GM18858 (cell line): ENCODE data around the gene AFG1L.
"Not testable (repeated sequence)": the region's sequence is repeated elsewhere in the genome, so short reads cannot be mapped to it uniquely, and the experiment has no call there.

Experiments
- ATAC-seq: cut with Tn5 transposase; IDR thresholded peaks from one replicate; pipeline ENCODE4 v1.9.1; 2021; ENCODE audit not compliant: unreplicated experiment

Gene AFG1L

GRCh38 chr6:108294727-108295625 lies at the start of gene AFG1L:
Gene AFG1L, plus strand, starts transcription at chr6:108295054. Its CDS starts 26 bp downstream, at chr6:108295080.
- ATAC-seq = peak; percentile 64

- not testable (repeated sequence) for ATAC-seq
These were observed 49.8 kb upstream of the AFG1L start for GRCh38 chr6:108245095-108245494.

DNA sequence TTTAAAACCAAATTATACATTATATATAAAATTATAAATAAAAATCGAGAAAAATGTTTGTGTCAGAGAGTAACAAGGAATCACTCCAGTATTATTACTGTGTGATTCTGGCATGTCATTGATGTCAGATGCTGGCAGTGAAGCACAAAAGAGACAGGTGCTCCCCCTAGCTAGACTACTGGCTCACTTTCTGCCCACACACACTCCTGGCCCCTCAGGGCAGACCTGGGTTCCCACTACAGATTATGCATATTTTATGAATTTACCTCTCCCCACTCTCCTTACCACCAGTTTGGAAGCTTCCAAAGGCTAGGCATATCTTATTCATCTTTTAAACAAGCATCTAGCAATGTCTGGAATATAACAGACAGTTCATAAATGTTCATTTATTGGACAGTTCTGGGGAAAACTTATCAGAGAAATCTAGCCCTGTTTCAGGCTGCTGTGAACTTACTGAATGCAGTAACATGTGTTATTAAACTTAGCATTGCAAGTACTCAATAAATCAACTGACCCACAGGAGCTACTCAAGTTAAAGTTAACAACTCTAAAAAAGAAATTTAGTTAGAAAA lies 46.8 kb upstream of the AFG1L start:
- no peak for ATAC-seq

DNA sequence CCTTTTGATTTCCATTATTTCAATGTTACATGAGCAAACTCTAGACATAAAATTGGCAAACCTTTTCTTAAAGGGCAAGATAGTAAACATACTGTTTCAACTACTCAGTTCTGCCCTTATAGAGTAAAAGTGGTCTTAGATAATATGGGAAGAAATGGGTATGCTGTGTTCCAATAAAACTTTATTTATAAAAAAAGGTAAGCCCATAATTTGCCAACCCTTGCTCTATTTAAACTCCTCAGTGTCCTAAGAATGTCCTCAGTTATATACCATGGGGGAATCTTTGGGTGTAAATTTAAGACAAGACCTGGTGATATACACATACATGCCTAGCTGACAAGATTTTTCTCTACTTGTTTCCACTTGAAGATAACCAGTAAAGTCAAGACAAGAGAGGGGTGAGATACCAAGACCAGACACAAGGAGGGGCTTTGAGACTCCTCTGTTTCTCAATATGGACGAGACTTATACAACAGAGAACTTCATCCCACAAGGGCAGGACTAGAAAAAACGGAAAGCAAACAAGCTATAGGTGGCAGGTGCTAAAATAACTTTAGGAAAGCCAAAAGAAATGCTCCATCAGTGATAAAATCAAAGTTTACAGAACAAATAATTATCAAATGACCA lies 44.5 kb upstream of the AFG1L start:
- ATAC-seq = no peak

DNA sequence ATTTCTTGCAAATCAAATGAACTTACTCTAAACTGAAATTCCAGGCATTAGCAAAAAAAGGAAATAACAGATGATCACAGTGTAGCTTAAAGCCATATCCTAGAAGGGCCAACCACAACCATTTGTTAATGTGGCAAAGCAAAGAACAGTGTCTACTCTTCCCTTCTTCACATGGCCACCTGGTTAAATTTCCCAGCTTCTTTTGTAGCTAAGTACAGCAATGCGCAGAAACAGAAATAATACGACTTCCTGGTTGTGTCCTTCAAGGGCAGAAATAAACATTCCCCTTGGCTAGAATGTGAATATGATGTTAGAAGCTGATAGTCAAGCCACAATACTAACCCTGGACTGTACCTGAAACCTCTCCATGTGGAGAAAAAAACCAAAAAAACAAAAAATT lies 43.6 kb upstream of the AFG1L start:
- ATAC-seq = no peak

- ATAC-seq = no peak
These were observed 42.8 kb upstream of the AFG1L start for GRCh38 chr6:108252055-108252454.

GRCh38 chr6:108253241-108253640 lies 41.6 kb upstream of the AFG1L start:
- no peak for ATAC-seq

GRCh38 chr6:108254433-108255410 lies 40.1 kb upstream of the AFG1L start:
- ATAC-seq = no peak

- no peak for ATAC-seq
These were observed 34.6 kb upstream of the AFG1L start for GRCh38 chr6:108260126-108260808.

- peak; percentile 76 for ATAC-seq
These were observed 33.9 kb upstream of the AFG1L start, which contains the start of gene SNX3 for GRCh38 chr6:108260809-108261569. Gene SNX3, minus strand, starts transcription at chr6:108261040. Its CDS starts 119 bp downstream, at chr6:108260921.

DNA sequence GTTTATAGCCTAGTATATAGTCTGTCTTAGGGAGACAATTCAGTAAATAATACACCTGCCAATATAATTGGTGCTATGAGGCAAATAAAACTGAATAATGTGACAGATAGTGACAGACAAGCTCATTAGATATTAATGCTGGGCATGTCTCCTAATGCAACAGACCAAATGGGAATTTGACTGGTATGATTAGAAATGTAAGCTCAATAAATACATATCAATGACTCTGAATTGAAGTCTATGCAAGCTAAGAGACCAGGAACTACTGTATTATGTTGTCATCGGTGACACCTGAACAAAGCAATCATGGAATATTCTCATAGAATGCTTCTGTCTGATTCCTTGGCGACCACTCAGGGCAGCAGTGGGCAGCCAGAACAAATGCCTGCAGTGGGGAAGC lies 31.5 kb upstream of the AFG1L start:
- no peak for ATAC-seq

GRCh38 chr6:108268845-108269244 lies 26.0 kb upstream of the AFG1L start:
- ATAC-seq = no peak

DNA sequence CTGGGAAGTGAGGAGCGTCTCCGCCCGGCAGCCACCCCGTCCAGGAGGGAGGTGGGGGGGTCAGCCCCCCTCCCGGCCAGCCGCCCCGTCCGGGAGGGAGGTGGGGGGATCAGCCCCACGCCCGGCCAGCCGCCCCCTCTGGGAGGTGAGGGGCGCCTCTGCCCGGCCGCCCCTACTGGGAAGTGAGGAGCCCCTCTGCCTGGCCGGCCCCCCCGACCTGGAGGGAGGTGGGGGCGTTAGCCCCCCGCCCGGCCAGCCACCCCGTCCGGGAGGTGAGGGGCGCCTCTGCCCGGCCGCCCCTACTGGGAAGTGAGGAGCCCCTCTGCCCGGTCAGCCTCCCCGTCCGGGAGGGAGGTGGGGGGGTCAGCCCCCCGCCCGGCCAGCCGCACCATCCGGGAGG lies 24.9 kb upstream of the AFG1L start:
- not testable (repeated sequence) for ATAC-seq

DNA sequence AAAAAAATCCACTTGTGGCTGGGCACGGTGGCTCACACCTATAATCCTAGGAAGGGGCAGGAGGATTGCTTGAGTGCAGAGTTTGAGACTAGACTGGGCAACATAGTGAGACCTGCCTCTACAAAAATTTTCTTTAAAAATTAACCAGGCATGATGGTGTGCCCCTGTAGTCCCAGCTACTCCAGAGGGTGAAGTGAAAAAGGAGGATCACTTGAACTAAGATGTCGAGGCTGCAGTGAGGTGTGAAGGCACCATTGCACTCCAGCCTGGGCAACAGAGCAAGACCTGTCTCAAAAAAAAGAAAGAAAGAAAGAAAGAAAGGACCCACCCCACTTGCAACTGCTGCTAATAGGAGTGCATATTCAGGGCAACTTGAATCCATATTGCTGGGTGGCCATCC lies 20.3 kb upstream of the AFG1L start:
- ATAC-seq = no peak

- no peak for ATAC-seq
These were observed 18.9 kb upstream of the AFG1L start for GRCh38 chr6:108275976-108276375.

DNA sequence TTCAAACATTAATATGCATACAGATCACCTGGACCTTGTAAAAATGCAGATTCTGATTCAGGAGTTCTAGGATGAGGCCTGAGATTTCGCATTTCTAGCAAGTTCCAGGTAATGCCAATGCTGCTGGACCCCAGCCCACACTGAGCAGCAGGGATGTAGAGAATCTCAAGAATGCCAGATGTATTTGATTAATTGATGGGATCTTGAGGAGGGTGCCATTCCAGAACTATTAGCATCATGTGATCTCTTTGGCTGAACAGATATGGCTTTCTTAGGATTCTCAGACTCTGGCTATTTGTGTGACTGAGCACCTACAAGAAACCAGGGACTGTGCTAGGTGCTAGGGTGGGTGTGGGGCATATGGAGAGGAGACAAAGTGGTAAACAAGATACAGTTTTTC lies 17.6 kb upstream of the AFG1L start:
- no peak for ATAC-seq

DNA sequence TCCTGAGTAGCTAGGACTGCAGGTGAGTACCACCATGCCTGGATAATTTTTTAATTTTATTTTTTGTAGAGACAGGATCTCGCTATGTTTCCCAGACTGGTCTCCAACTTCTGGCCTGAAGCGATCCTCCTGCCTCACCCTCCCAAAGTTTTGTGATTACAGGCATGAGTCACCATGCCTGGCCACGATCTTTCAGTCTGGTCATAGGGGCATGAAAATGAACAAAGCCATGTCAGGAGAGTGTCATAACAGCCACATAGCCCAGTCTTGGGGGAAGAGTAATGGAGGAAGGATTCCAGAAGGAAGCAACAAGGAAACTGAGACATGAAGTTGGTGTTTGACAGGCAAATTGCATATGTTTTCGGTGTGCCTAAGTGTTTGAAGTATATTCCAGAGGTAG lies 17.0 kb upstream of the AFG1L start:
- ATAC-seq = no peak

DNA sequence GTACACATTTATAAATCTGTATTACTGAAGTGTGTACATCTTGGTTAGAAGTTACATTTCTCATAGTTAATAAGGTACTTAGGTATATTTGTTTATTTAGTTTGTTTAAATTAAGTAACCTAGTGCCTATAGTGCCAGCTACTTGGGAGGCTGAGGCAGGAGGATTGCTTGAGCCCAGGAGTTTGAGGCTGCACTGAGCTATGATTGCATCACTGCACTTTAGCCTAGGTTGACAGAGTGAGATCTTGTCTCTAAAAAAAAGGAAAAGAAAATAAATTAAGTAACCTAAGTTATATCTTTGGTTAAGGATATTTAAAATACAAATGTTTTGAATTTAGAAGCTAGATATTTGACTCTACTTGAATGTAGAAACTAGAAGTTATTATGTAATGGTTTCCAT lies 9.5 kb upstream of the AFG1L start:
- no peak for ATAC-seq

- ATAC-seq = no peak
These were observed 8.5 kb upstream of the AFG1L start for GRCh38 chr6:108286366-108286765.
